GM06990 (cell line): ENCODE data around the gene MYO3A.

Experiments used
- DNase-seq: peaks from one replicate; pipeline ENCODE4 v3.0.0-alpha.2; 2011; ENCODE audit not compliant: insufficient read length; ENCODE audit errors: extremely low read depth
- H3K27me3 ChIP-seq: replicated peaks from 2 replicates; pipeline ENCODE4 v1.6.0; 2011; ENCODE audit warnings: low read length; ENCODE audit not compliant: control insufficient read depth, insufficient read depth
- H3K36me3 ChIP-seq: 2 replicates; pipeline ENCODE4 v1.5.1; 2011; ENCODE audit warnings: low read length; ENCODE audit not compliant: control insufficient read depth, insufficient read depth
- H3K4me3 ChIP-seq: replicated peaks from 2 replicates; pipeline ENCODE4 v1.5.1; 2011; ENCODE audit warnings: low read depth, mild to moderate bottlenecking, control low read depth, low read length
- TF ChIP-seq, protein P1 (sequence below): IDR thresholded peaks from 2 replicates; pipeline ENCODE4 v1.5.1; 2011; ENCODE audit warnings: low read length, control low read depth, mild to moderate bottlenecking, inconsistent platforms; ENCODE audit not compliant: insufficient read depth, poor library complexity, severe bottlenecking

The MYO3A gene

DNA sequence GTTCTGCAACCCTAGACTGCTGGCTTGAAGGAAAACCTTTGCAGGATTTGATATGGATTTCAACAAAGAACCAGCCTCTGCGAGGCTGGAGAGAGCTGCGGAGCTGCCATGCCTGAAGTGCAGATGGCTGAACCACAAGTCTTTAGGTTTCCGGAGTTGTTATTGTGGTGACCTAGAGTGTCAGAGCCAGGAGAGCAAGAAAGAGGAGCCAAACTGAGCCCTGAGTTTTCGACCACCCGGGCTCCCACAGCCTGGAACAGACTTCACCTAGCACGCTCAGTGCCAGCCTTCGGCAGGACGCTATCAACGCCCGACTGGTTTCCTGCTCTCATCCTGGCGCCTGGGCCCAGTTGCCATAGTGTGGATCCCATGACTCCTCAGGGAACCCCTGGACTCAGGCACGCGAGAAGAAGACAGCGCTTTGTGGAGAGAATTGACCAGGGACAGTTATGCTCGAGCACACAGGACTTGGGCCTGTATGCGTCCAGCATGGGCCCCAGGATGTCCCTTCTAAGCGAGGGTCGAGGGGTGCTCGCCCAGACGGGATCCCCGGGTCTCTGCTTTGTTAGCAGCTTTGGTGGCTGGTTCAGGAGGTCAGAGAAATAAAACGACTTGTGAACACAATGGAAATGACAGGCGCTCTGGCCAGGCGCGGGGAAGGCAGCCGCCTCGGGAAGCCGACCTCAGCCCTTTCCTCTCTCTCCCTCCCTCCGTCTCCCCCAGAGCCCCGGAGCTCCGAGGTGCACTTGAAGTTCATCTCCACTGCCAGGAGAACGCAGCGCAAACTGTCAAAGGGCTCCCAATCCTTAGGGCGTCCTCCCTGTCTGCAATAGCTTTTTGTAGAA lies 280.7 kb downstream of the MYO3A start:
- TF ChIP-seq, protein P1, sequence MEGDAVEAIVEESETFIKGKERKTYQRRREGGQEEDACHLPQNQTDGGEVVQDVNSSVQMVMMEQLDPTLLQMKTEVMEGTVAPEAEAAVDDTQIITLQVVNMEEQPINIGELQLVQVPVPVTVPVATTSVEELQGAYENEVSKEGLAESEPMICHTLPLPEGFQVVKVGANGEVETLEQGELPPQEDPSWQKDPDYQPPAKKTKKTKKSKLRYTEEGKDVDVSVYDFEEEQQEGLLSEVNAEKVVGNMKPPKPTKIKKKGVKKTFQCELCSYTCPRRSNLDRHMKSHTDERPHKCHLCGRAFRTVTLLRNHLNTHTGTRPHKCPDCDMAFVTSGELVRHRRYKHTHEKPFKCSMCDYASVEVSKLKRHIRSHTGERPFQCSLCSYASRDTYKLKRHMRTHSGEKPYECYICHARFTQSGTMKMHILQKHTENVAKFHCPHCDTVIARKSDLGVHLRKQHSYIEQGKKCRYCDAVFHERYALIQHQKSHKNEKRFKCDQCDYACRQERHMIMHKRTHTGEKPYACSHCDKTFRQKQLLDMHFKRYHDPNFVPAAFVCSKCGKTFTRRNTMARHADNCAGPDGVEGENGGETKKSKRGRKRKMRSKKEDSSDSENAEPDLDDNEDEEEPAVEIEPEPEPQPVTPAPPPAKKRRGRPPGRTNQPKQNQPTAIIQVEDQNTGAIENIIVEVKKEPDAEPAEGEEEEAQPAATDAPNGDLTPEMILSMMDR, result no peak
- Histone ChIP-seq H3K36me3 (no peaks in the 10 kb centered on the region), H3K4me3 (no peak overlapping the region; the same call in 1 of the 2 replicates), H3K27me3 (peaks cover 7% of the 10 kb centered on the region)
- no peak for DNase-seq

DNA sequence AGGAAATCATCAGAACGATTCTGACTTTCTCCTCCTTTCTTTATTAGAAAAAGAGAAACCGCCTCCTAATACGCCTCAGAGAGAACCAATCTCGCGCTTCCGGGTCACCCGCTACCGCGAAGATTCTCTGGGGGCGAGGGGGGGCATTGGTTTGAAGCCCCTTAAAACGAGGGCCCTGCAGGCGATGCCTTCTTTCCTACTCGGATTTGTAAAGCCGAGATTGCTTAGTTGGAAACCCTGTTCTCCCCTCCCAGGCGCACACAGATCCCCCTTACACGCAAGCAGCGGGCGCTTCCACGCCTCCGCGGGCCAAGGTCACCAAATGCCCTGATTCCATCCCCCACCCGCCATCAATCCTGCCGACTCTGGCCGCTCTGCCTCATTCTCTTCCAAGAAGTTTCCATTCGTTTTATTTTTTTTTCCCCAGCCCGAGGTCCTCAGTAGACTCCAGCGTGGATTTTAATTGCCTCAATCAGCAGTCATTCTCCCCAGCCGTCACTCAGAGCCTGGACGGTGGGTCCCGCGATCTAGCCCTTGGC lies 281.4 kb downstream of the MYO3A start:
- peaks cover 7% of the 10 kb centered on the region for H3K27me3 ChIP-seq
- TF ChIP-seq, protein P1, result no peak
- no peaks in the 10 kb centered on the region for H3K36me3 ChIP-seq
- no peak overlapping the region; the same call in 1 of the 2 replicates for H3K4me3 ChIP-seq
- no peak for DNase-seq

DNA sequence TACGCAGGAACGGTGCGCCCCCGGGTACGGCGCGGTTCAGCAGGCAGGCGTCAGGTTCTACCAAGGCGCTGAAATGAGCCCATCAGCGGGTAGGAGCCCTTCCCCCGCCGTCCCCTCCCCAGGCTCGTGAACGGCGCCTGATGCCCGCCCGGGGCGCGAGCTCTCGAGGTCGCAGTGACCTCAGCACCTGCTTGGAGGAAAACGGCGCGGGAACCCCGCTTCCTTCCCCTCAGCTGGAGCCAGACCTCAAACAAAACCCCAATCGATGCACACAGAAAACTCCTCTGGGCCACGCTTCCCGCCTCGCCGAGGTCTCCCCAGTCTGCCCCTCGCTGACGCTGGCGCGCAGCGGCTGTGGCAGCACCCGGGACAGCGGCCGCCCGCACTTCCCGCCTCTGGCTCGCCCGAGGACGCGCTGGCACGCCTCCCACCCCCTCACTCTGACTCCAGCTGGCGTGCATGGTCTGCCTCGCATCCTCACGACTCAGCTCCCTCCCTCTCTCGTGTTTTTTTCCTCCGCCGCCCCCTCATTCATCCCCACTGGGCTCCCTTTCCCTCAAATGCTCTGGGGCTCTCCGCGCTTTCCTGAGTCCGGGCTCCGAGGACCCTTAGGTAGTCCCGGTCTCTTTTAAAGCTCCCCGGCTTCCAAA lies 282.0 kb downstream of the MYO3A start:
- Histone ChIP-seq H3K36me3 (no peaks in the 10 kb centered on the region), H3K4me3 (no peak overlapping the region), H3K27me3 (peaks cover 7% of the 10 kb centered on the region)
- DNase-seq, result no peak
- TF ChIP-seq, protein P1, result no peak

DNA sequence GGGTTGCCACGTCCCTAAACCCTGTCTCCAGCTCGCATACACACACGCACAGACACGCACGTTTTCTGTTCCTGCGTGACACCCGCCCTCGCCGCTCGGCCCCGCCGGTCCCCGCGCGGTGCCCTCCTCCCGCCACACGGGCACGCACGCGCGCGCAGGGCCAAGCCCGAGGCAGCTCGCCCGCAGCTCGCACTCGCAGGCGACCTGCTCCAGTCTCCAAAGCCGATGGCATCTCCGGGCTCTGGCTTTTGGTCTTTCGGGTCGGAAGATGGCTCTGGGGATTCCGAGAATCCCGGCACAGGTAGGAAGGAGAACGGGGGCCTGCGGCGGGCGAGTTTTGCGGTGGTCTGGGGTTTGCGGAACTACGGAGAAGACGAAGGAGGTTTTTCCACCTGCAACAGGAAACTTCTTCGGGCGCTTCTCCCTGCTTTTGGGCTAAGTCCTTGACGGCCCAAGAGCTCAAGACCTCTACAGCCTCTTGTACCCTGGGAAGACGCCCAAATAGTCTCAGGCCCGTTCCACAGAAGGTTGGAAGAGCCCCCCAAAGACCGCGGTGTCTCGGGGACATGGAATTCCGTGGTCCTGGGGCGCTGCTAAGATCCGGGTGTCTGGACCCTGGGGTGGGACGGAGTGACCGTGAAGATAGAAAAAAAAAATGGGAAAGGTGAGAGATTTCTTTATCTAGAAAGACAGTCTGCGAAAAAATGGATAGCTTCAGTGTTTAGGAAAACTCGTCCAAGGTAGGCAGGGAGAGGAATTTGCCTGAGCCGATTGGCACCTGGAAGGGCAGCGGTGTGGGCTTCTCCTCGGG lies 282.8 kb downstream of the MYO3A start, which contains the start of gene GAD2:
Gene GAD2 (plus strand): TSS at position 190 of the 811 bp plus-strand sequence. CDS start 36 bp downstream, at position 226.
- H3K27me3 ChIP-seq, result peaks cover 7% of the 10 kb centered on the region
- TF ChIP-seq, protein P1, result no peak
- H3K4me3 ChIP-seq, result no peak within 1 kb of the TSS
- H3K36me3 ChIP-seq, result no peaks in the 10 kb centered on the region
- DNase-seq, result no peak

DNA sequence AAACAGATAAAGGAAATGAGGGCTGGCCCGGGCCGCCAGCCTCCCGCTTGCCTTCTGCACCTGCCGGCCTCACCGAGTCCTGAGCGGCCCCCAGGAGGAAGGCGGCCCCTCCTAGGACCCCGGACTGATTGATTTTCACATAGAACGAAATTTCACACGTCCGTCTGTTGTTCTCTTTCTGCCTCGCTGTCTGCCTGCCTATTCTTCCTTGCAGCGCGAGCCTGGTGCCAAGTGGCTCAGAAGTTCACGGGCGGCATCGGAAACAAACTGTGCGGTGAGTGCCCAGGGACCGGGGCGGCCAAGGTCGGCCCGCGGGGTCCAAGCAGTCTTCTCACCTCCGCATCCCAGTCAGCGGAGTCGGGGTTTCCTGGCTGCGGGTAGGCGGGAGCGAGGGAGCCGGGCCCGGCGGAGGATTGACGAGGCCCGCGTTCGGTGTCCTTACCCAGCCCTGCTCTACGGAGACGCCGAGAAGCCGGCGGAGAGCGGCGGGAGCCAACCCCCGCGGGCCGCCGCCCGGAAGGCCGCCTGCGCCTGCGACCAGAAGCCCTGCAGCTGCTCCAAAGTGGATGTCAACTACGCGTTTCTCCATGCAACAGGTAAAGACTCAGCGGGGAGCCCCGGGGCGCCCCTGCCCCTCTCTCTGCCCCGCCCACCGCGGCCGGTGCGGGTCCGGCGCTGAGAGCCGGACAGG lies 283.5 kb downstream of the MYO3A start:
- Histone ChIP-seq H3K4me3 (no peak overlapping the region), H3K27me3 (peaks cover 8% of the 10 kb centered on the region), H3K36me3 (no peaks in the 10 kb centered on the region)
- no peak for DNase-seq
- TF ChIP-seq, protein P1, result no peak
